GM13977 (cell line): ENCODE measurements around the gene CFAP58.
"Not testable (repeated sequence)": the region's sequence is repeated elsewhere in the genome, so short reads cannot be mapped to it uniquely, and the experiment has no call there.

Experiments
- DNase-seq: peaks from one replicate; pipeline ENCODE4 v3.0.0; 2012; ENCODE audit warnings: low spot score
- in situ Hi-C: fragments of 300-500 bp; cut with MboI; formaldehyde crosslinking; loops from one replicate; pipeline ENCODE4 v1.12.0; 2022; ENCODE audit warnings: low sequenced_read_pairs, low pct_unique_long_range_greater_than_20kb, mixed read lengths, inconsistent platforms; ENCODE audit not compliant: unreplicated experiment
- TF ChIP-seq, protein P1 (sequence below): IDR thresholded peaks from 2 replicates; pipeline ENCODE4 v1.5.1; 2012; ENCODE audit warnings: mild to moderate bottlenecking, control low read depth; ENCODE audit not compliant: insufficient read depth; ENCODE audit errors: extremely low read depth, missing control alignments

Gene CFAP58

GRCh38 chr10:104449391-104449790, 95.8 kb downstream of the CFAP58 start:
- in situ Hi-C loops = no loop called here
- TF ChIP-seq, protein P1, sequence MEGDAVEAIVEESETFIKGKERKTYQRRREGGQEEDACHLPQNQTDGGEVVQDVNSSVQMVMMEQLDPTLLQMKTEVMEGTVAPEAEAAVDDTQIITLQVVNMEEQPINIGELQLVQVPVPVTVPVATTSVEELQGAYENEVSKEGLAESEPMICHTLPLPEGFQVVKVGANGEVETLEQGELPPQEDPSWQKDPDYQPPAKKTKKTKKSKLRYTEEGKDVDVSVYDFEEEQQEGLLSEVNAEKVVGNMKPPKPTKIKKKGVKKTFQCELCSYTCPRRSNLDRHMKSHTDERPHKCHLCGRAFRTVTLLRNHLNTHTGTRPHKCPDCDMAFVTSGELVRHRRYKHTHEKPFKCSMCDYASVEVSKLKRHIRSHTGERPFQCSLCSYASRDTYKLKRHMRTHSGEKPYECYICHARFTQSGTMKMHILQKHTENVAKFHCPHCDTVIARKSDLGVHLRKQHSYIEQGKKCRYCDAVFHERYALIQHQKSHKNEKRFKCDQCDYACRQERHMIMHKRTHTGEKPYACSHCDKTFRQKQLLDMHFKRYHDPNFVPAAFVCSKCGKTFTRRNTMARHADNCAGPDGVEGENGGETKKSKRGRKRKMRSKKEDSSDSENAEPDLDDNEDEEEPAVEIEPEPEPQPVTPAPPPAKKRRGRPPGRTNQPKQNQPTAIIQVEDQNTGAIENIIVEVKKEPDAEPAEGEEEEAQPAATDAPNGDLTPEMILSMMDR = no peak
- no peak for DNase-seq

GRCh38 chr10:104450490-104450889, 96.9 kb downstream of the CFAP58 start:
- DNase-seq = no peak
- TF ChIP-seq, protein P1 = no peak
- in situ Hi-C loops = no loop called here

- DNase-seq = no peak
- TF ChIP-seq, protein P1 = no peak
- in situ Hi-C loops = no loop called here
Measured at GRCh38 chr10:104450954-104451353, 97.3 kb downstream of the CFAP58 start.

DNA sequence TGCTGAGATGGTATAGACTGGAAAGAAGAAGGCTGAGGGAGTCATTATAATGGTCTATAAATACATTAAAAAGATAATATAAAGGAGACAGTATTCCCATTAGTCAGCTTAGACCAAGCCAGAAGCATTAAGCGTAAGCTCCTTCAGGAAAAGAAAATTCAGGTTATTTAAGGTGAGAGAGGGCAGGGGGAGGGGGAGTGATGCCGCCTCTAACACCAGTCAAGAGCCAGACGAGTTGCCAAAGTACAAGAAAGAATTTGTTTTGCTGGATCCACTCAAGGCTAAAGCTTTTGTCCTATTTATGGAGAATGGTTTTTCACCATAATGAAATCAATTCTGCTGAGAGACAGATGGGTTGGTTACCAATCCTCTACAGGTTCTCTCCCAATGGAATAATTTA, 99.3 kb downstream of the CFAP58 start:
- in situ Hi-C loops = no loop called here
- DNase-seq = no peak
- TF ChIP-seq, protein P1 = no peak

- no peak for DNase-seq
- in situ Hi-C loops = no loop called here
- TF ChIP-seq, protein P1 = no peak
Measured at GRCh38 chr10:104456802-104457542, 103.3 kb downstream of the CFAP58 start.

- TF ChIP-seq, protein P1 = no peak
- in situ Hi-C loops = no loop called here
Measured at GRCh38 chr10:104457543-104457828, 103.9 kb downstream of the CFAP58 start.

GRCh38 chr10:104465575-104465974, 111.9 kb downstream of the CFAP58 start:
- in situ Hi-C loops = not testable (repeated sequence)

More at GRCh38 chr10:104457543-104457828, 103.9 kb downstream of the CFAP58 start:
- no peak for DNase-seq

GRCh38 chr10:104468818-104469217, 115.2 kb downstream of the CFAP58 start:
- in situ Hi-C loops, DNase-seq: not testable (repeated sequence)

More at GRCh38 chr10:104465575-104465974, 111.9 kb downstream of the CFAP58 start:
- DNase-seq = not testable (repeated sequence)
